IMR-90 (cell line): ENCODE measurements around the gene CBY1. TPM values are rescaled to one million over a fixed set of nuclear protein-coding genes. Genes with fewer than 3 reads are reported as not detected.

ENCODE experiments used
- ATAC-seq: fragments of 200-7000 bp; cut with Tn5 transposase; 2 replicates; pipeline ENCODE4 v1.9.1; 2020; ENCODE audit warnings: low read depth, mild to moderate bottlenecking, moderate library complexity
- BruUV-seq: library from RNA; stranded (reverse); fragments of 400-500 nt; replicated peaks from 2 replicates; lab custom pipeline; 2021; lab: Mats Ljungman, UMichigan
- CTCF ChIA-PET: fragments of 300-600 bp; formaldehyde crosslinking; extraction: SDS; loops from one replicate; lab custom pipeline; 2021; ENCODE audit warnings: antibody characterized with exemption; lab: Yijun Ruan, JAX
- POLR2A ChIA-PET: fragments of 300-600 bp; sonication (Branson Sonifier 250); formaldehyde crosslinking; loops from one replicate; lab custom pipeline; 2022; ENCODE audit warnings: antibody characterized with exemption; ENCODE audit not compliant: unreplicated experiment; lab: Charles Lee
- DNase-seq: peaks from one replicate; pipeline ENCODE4 v3.0.0; 2013
- H2AFZ ChIP-seq: replicated peaks from 2 replicates; pipeline ENCODE3; 2013; ENCODE audit warnings: low read length, mild to moderate bottlenecking; ENCODE audit not compliant: poor library complexity
- H2AK5ac ChIP-seq: 2 replicates; pipeline ENCODE4 v1.6.1; 2013; ENCODE audit warnings: low read depth, low read length, inconsistent platforms
- H2AK9ac ChIP-seq: replicated peaks from 2 replicates; pipeline ENCODE3; 2013; ENCODE audit warnings: mild to moderate bottlenecking, low read depth, low read length, moderate library complexity; ENCODE audit not compliant: poor library complexity
- H2BK120ac ChIP-seq: 2 replicates; pipeline ENCODE4 v1.6.1; 2013; ENCODE audit warnings: low read depth, low read length, inconsistent platforms
- H2BK15ac ChIP-seq: 3 replicates; pipeline ENCODE4 v1.6.1; 2013; ENCODE audit warnings: low read depth, low read length, inconsistent platforms
- H2BK20ac ChIP-seq: 2 replicates; pipeline ENCODE4 v1.6.1; 2013; ENCODE audit warnings: low read depth, mild to moderate bottlenecking, inconsistent platforms, low read length, moderate library complexity
- H2BK5ac ChIP-seq: 2 replicates; pipeline ENCODE4 v1.6.1; 2013; ENCODE audit warnings: mild to moderate bottlenecking, low read depth, low read length, inconsistent platforms; ENCODE audit not compliant: poor library complexity, severe bottlenecking
- H3K14ac ChIP-seq: replicated peaks from 2 replicates; pipeline ENCODE4 v1.6.1; 2013; ENCODE audit warnings: low read depth, low read length, inconsistent platforms
- H3K18ac ChIP-seq: 2 replicates; pipeline ENCODE4 v1.6.1; 2013; ENCODE audit warnings: low read depth, low read length, control low read depth
- H3K23ac ChIP-seq: 2 replicates; pipeline ENCODE4 v1.6.1; 2013; ENCODE audit warnings: low read depth, low read length, inconsistent platforms
- H3K27ac ChIP-seq: 2 replicates; pipeline ENCODE4 v1.5.1; 2013; ENCODE audit warnings: mild to moderate bottlenecking, control low read depth, low read length; ENCODE audit not compliant: insufficient read depth
- H3K27me3 ChIP-seq: 2 replicates; pipeline ENCODE4 v1.6.1; 2013; ENCODE audit warnings: low read length; ENCODE audit not compliant: control insufficient read depth, insufficient read depth
- H3K36me3 ChIP-seq: 2 replicates; pipeline ENCODE4 v1.6.1; 2013; ENCODE audit warnings: low read length, mixed read lengths; ENCODE audit not compliant: control insufficient read depth, insufficient read depth
- H3K4ac ChIP-seq: 2 replicates; pipeline ENCODE4 v1.6.1; 2013; ENCODE audit warnings: low read depth, low read length, inconsistent platforms
- H3K4me1 ChIP-seq: 2 replicates; pipeline ENCODE4 v1.6.1; 2013; ENCODE audit warnings: low read length, mixed read lengths; ENCODE audit not compliant: control insufficient read depth, insufficient read depth
- H3K4me2 ChIP-seq: 2 replicates; pipeline ENCODE4 v1.6.1; 2013; ENCODE audit warnings: low read depth, mild to moderate bottlenecking, control low read depth, low read length, moderate library complexity
- H3K4me3 ChIP-seq: 2 replicates; pipeline ENCODE4 v1.5.1; 2013; ENCODE audit warnings: low read depth, mild to moderate bottlenecking, control low read depth, low read length, moderate library complexity; ENCODE audit not compliant: insufficient read depth
- H3K56ac ChIP-seq: 2 replicates; pipeline ENCODE4 v1.6.1; 2013; ENCODE audit warnings: low read length, inconsistent platforms; ENCODE audit not compliant: insufficient read depth; ENCODE audit errors: extremely low read depth
- H3K79me1 ChIP-seq, 2 experiments: 2 replicates each; pipeline ENCODE4 v1.6.1; 2013; ENCODE audit warnings: low read length in 2 of 2, inconsistent platforms in 1 of 2, low read depth in 1 of 2
- H3K9ac ChIP-seq: 2 replicates; pipeline ENCODE4 v1.6.1; 2013; ENCODE audit warnings: low read depth, low read length, control low read depth
- H3K9me1 ChIP-seq: 2 replicates; pipeline ENCODE4 v1.6.1; 2013; ENCODE audit warnings: low read length, inconsistent platforms; ENCODE audit not compliant: insufficient read depth
- H3K9me3 ChIP-seq: 2 replicates; pipeline ENCODE4 v1.6.1; 2013; ENCODE audit warnings: low read length; ENCODE audit not compliant: control insufficient read depth, insufficient read depth
- H4K20me1 ChIP-seq: 2 replicates; pipeline ENCODE4 v1.6.1; 2013; ENCODE audit warnings: low read length, inconsistent platforms; ENCODE audit not compliant: insufficient read depth
- H4K5ac ChIP-seq: 2 replicates; pipeline ENCODE4 v1.6.1; 2013; ENCODE audit warnings: mild to moderate bottlenecking, low read depth, low read length, control low read depth
- H4K8ac ChIP-seq, 2 experiments: 2 replicates each; pipeline ENCODE4 v1.6.1; 2013; ENCODE audit warnings: low read depth in 2 of 2, low read length in 2 of 2, control low read depth in 1 of 2, inconsistent platforms in 1 of 2
- H4K91ac ChIP-seq: 2 replicates; pipeline ENCODE4 v1.6.1; 2013; ENCODE audit warnings: low read depth, low read length, inconsistent platforms; ENCODE audit not compliant: insufficient read depth
- MXI1 ChIP-seq: IDR thresholded peaks from 2 replicates; pipeline ENCODE4 v1.6.1; 2012; ENCODE audit warnings: low read depth, mild to moderate bottlenecking, low read length, moderate library complexity, borderline replicate concordance
- POLR2A ChIP-seq: IDR thresholded peaks from 2 replicates; pipeline ENCODE4 v1.6.1; 2012; ENCODE audit warnings: mild to moderate bottlenecking, low read depth, low read length
- RFX5 ChIP-seq: IDR thresholded peaks from 2 replicates; pipeline ENCODE4 v1.8.0; 2012; ENCODE audit warnings: low read depth, mild to moderate bottlenecking, low read length, moderate library complexity
- WGBS, 2 experiments: methylation state at CpG; one replicate each; pipeline versions ENCODE4 v1.1.5 to v1.1.7; 2013; ENCODE audit warnings: missing lambda C conversion rate in 2 of 2; ENCODE audit not compliant: insufficient read length in 1 of 2; ENCODE audit errors: extremely low coverage in 2 of 2; 5-methylcytosine and 5-hydroxymethylcytosine counted together
- dilution Hi-C: fragments of 300-500 bp; cut with HindIII; formaldehyde crosslinking; loops from one replicate; pipeline ENCODE4 v1.14.3; 2018; ENCODE audit warnings: low sequenced_read_pairs; ENCODE audit not compliant: unreplicated experiment
- in situ Hi-C: fragments of 300-500 bp; cut with MboI; formaldehyde crosslinking; loops from 3 replicates; pipeline ENCODE4 v1.14.3; 2019; ENCODE audit warnings: low sequenced_read_pairs, inconsistent platforms, mixed read lengths
- intact Hi-C: fragments of 100-400 bp; cut with micrococcal nuclease; formaldehyde crosslinking; loops from 2 replicates; pipeline ENCODE4 v1.10.0; 2022
- polyA plus RNA-seq, 3 experiments: library from polyadenylated mRNA; depleted of rRNA; stranded (reverse); fragments of >200 nt; gene quantifications; 2 replicates each; pipeline ENCODE4 v1.2.3, GENCODE V29; 2012; ENCODE audit warnings: low replicate concordance in 1 of 3
- total RNA-seq: library from RNA; depleted of rRNA; stranded (reverse); fragments of >200 nt; gene quantifications from 2 replicates; pipeline ENCODE4 v1.2.3, GENCODE V29; 2012
- TF ChIP-seq, protein P1 (sequence below): fragments of 150-350 bp; IDR thresholded peaks from 2 replicates; pipeline ENCODE4 v1.6.1; 2016; ENCODE audit warnings: low read depth, mild to moderate bottlenecking, low read length, moderate library complexity, borderline replicate concordance

CBY1 gene
- total and polyA plus RNA-seq, 2 of the 4 experiments (the other 2 are of a cell fraction) = 13.8 to 30.0 TPM

DNA sequence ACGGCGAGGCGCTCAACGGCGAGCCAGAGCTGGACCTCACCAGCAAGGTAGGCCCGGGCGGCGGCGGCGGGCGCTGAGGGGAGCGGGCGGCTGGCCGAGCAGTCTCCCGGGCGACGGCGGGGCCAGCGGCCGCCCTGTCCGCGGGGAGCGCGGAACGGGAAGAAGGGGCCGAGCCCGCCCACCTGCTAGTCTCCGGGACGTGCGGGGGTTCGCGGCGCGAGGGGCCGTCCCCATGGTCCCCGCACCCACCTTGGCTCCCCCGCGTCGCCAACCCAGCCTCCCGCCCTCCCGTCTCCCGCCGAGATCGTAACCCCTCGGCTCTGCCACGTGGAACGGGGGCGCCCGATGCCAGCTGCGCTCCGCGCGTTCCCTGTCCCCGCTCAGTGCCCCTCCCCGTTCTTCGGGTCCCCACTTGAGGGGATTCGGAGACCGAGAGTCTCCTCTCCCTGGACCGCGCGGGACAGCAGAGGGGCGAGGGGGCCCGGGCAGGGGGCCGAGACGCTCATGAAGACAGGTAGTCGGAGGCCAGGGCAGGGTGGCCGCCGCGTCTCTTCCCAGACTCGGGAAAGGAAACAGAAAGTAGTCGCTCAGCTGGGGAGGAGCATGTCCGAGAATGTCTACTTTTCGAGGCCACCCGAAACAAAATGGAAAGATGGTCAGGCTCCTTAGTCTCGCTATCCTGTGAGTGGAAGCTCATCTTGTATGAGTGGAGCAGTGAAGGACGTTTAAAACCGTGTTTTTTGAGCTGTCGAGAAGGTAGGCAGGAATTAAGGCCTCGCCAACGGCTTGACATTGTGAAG lies 49.9 kb downstream of the CBY1 start:
- Histone ChIP-seq H2BK15ac (0 out of 3 replicates have a peak overlapping the region, but pooled peaks have one; percentile 29), H4K5ac (no peak overlapping the region), H3K4me3 (peak overlapping the region; percentile 69), H4K20me1 (peaks cover 49% of the 10 kb centered on the region), H2BK20ac (no peak overlapping the region), H3K4me1 (peaks cover 7% of the 10 kb centered on the region), H2AK5ac (peak overlapping the region; percentile 60), H3K14ac (peak overlapping the region; percentile 87), H3K27ac (peak overlapping the region; percentile 72), H2BK120ac (no peak overlapping the region), H3K4ac (peak overlapping the region; percentile 91), H3K56ac (peak overlapping the region; percentile 75), H2BK5ac (peak overlapping the region; percentile 77), H4K91ac (peak overlapping the region; percentile 53; the same call in 1 of the 2 replicates), H3K36me3 (peaks cover 1% of the 10 kb centered on the region; the same call in 1 of the 2 replicates), H4K8ac (peak overlapping the region in 1 of 2 experiments; percentile 48; a peak in 1 of 4 replicates), H3K9me1 (peaks cover 21% of the 10 kb centered on the region), H3K23ac (peak overlapping the region; percentile 99), H3K18ac (peak overlapping the region; percentile 21; the same call in 1 of the 2 replicates), H3K9me3 (no peaks in the 10 kb centered on the region), H3K27me3 (no peaks in the 10 kb centered on the region), H2AFZ (peak overlapping the region; percentile 92), H3K9ac (peak overlapping the region; percentile 64), H2AK9ac (peak overlapping the region; percentile 97), H3K4me2 (peak overlapping the region; percentile 92), H3K79me1 (peaks cover 6 to 57% of the 10 kb centered on the region in 2 experiments; a peak in 2 of 4 replicates)
- in situ Hi-C loops (no loop called here), dilution Hi-C loops (no loop called here), intact Hi-C loops (loop anchor here (10.0 kb wide), 1 partner anchor 652 kb away; the partner anchor contains the start of gene PICK1)
- POLR2A ChIA-PET = no interaction called here
- TF ChIP-seq RFX5 (no peak), POLR2A (no peak), MXI1 (peak; percentile 83; the same call in 1 of the 2 replicates)
- TF ChIP-seq, protein P1, sequence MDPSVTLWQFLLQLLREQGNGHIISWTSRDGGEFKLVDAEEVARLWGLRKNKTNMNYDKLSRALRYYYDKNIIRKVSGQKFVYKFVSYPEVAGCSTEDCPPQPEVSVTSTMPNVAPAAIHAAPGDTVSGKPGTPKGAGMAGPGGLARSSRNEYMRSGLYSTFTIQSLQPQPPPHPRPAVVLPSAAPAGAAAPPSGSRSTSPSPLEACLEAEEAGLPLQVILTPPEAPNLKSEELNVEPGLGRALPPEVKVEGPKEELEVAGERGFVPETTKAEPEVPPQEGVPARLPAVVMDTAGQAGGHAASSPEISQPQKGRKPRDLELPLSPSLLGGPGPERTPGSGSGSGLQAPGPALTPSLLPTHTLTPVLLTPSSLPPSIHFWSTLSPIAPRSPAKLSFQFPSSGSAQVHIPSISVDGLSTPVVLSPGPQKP = no peak
- DNase-seq (peak; percentile 27), ATAC-seq (peak; percentile 15)
- WGBS, 2 experiments = 1% methylated on average over 51 of the region's 80 CpGs; no CpG with 5 or more reads in 1 of the 2 experiments
- no TSS peak for BruUV-seq
- CTCF ChIA-PET = interaction anchor here (0.7 to 1.5 kb wide), 2 partner anchors 12 to 19 kb away, joined by 3 read pairs; no protein-coding TSS in a partner anchor
